ENCODE measurements around the gene WAS.
"Not testable (repeated sequence)": the region's sequence is repeated elsewhere in the genome, so short reads cannot be mapped to it uniquely, and the experiment has no call there.

DNA sequence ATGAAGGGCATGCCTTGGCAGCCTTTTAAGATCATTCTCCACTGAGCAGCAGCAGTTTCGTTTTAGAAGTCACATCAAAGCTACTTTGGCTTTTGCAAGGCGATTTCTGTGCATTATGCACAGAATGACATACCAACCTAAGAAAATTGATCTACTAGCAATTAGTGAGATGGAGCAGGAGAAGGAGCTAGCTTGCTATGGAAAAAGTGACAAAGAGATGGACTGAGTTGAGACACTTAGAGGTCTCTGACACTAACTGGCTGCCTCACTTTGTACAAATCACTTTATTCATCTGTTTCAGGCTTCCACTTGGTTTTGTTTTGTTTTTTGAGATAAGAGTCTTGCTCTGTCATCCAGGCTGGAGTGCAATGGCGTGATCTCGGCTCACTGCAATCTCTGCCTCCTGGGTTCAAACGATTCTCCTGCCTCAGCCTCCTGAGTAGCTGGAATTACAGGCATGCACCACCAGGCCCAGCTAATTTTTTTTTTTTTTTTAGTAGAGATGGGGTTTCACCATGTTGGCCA, 31.5 kb upstream of the WAS start:
- TF ChIP-seq CTCF (IDR thresholded peaks at IDR 0.05); CHD2 (IDR thresholded peaks at IDR 0.05; ENCODE audit: low read length, partially characterized antibody); RAD21 (IDR thresholded peaks at IDR 0.05; ENCODE audit: low read length); IRF3 (IDR thresholded peaks at IDR 0.05; ENCODE audit: low read depth, low read length); RFX5 (IDR thresholded peaks at IDR 0.05; ENCODE audit: low read length); POLR2AphosphoS5 (IDR thresholded peaks at IDR 0.05; ENCODE audit: low read depth, low read length); JUND (IDR thresholded peaks at IDR 0.05); EP300 (IDR thresholded peaks at IDR 0.05; ENCODE audit: borderline replicate concordance in 1 of 2, low read depth in 1 of 2, low read length in 1 of 2); TEAD4 (IDR thresholded peaks at IDR 0.05; ENCODE audit: borderline replicate concordance, insufficient read depth); ELF1 (IDR thresholded peaks at IDR 0.05); EZH2phosphoT487 (IDR thresholded peaks at IDR 0.05; ENCODE audit: borderline replicate concordance, low read depth): not testable (repeated sequence)
- TF ChIP-seq, protein P1, sequence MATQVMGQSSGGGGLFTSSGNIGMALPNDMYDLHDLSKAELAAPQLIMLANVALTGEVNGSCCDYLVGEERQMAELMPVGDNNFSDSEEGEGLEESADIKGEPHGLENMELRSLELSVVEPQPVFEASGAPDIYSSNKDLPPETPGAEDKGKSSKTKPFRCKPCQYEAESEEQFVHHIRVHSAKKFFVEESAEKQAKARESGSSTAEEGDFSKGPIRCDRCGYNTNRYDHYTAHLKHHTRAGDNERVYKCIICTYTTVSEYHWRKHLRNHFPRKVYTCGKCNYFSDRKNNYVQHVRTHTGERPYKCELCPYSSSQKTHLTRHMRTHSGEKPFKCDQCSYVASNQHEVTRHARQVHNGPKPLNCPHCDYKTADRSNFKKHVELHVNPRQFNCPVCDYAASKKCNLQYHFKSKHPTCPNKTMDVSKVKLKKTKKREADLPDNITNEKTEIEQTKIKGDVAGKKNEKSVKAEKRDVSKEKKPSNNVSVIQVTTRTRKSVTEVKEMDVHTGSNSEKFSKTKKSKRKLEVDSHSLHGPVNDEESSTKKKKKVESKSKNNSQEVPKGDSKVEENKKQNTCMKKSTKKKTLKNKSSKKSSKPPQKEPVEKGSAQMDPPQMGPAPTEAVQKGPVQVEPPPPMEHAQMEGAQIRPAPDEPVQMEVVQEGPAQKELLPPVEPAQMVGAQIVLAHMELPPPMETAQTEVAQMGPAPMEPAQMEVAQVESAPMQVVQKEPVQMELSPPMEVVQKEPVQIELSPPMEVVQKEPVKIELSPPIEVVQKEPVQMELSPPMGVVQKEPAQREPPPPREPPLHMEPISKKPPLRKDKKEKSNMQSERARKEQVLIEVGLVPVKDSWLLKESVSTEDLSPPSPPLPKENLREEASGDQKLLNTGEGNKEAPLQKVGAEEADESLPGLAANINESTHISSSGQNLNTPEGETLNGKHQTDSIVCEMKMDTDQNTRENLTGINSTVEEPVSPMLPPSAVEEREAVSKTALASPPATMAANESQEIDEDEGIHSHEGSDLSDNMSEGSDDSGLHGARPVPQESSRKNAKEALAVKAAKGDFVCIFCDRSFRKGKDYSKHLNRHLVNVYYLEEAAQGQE (IDR thresholded peaks at IDR 0.05; ENCODE audit: low read depth, low read length): not testable (repeated sequence)
